IMR-90 (cell line): Measurements from ENCODE around the gene RAN. TPM values are rescaled to one million over a fixed set of nuclear protein-coding genes. Genes with fewer than 3 reads are reported as not detected.
A peak's percentile ranks its signal among the peaks of the same experiment; 100 is the strongest.
"Not testable (repeated sequence)": the region's sequence is repeated elsewhere in the genome, so short reads cannot be mapped to it uniquely, and the experiment has no call there.

Source experiments
- ATAC-seq: fragments of 200-7000 bp; cut with Tn5 transposase; 2 replicates; pipeline ENCODE4 v1.9.1; 2020; ENCODE audit warnings: low read depth, mild to moderate bottlenecking, moderate library complexity
- BruUV-seq: library from RNA; stranded (reverse); fragments of 400-500 nt; replicated peaks from 2 replicates; lab custom pipeline; 2021; lab: Mats Ljungman, UMichigan
- CTCF ChIA-PET: fragments of 300-600 bp; formaldehyde crosslinking; extraction: SDS; loops from one replicate; lab custom pipeline; 2021; ENCODE audit warnings: antibody characterized with exemption; lab: Yijun Ruan, JAX
- POLR2A ChIA-PET: fragments of 300-600 bp; sonication (Branson Sonifier 250); formaldehyde crosslinking; loops from one replicate; lab custom pipeline; 2022; ENCODE audit warnings: antibody characterized with exemption; ENCODE audit not compliant: unreplicated experiment; lab: Charles Lee
- DNase-seq: peaks from one replicate; pipeline ENCODE4 v3.0.0; 2013
- H2AFZ ChIP-seq: replicated peaks from 2 replicates; pipeline ENCODE3; 2013; ENCODE audit warnings: low read length, mild to moderate bottlenecking; ENCODE audit not compliant: poor library complexity
- H2AK5ac ChIP-seq: 2 replicates; pipeline ENCODE4 v1.6.1; 2013; ENCODE audit warnings: low read depth, low read length, inconsistent platforms
- H2AK9ac ChIP-seq: replicated peaks from 2 replicates; pipeline ENCODE3; 2013; ENCODE audit warnings: mild to moderate bottlenecking, low read depth, low read length, moderate library complexity; ENCODE audit not compliant: poor library complexity
- H2BK120ac ChIP-seq: 2 replicates; pipeline ENCODE4 v1.6.1; 2013; ENCODE audit warnings: low read depth, low read length, inconsistent platforms
- H2BK15ac ChIP-seq: 3 replicates; pipeline ENCODE4 v1.6.1; 2013; ENCODE audit warnings: low read depth, low read length, inconsistent platforms
- H2BK20ac ChIP-seq: 2 replicates; pipeline ENCODE4 v1.6.1; 2013; ENCODE audit warnings: low read depth, mild to moderate bottlenecking, inconsistent platforms, low read length, moderate library complexity
- H2BK5ac ChIP-seq: 2 replicates; pipeline ENCODE4 v1.6.1; 2013; ENCODE audit warnings: mild to moderate bottlenecking, low read depth, low read length, inconsistent platforms; ENCODE audit not compliant: poor library complexity, severe bottlenecking
- H3K14ac ChIP-seq: replicated peaks from 2 replicates; pipeline ENCODE4 v1.6.1; 2013; ENCODE audit warnings: low read depth, low read length, inconsistent platforms
- H3K18ac ChIP-seq: 2 replicates; pipeline ENCODE4 v1.6.1; 2013; ENCODE audit warnings: low read depth, low read length, control low read depth
- H3K23ac ChIP-seq: 2 replicates; pipeline ENCODE4 v1.6.1; 2013; ENCODE audit warnings: low read depth, low read length, inconsistent platforms
- H3K27ac ChIP-seq: 2 replicates; pipeline ENCODE4 v1.5.1; 2013; ENCODE audit warnings: mild to moderate bottlenecking, control low read depth, low read length; ENCODE audit not compliant: insufficient read depth
- H3K27me3 ChIP-seq: 2 replicates; pipeline ENCODE4 v1.6.1; 2013; ENCODE audit warnings: low read length; ENCODE audit not compliant: control insufficient read depth, insufficient read depth
- H3K36me3 ChIP-seq: 2 replicates; pipeline ENCODE4 v1.6.1; 2013; ENCODE audit warnings: low read length, mixed read lengths; ENCODE audit not compliant: control insufficient read depth, insufficient read depth
- H3K4ac ChIP-seq: 2 replicates; pipeline ENCODE4 v1.6.1; 2013; ENCODE audit warnings: low read depth, low read length, inconsistent platforms
- H3K4me1 ChIP-seq: 2 replicates; pipeline ENCODE4 v1.6.1; 2013; ENCODE audit warnings: low read length, mixed read lengths; ENCODE audit not compliant: control insufficient read depth, insufficient read depth
- H3K4me2 ChIP-seq: 2 replicates; pipeline ENCODE4 v1.6.1; 2013; ENCODE audit warnings: low read depth, mild to moderate bottlenecking, control low read depth, low read length, moderate library complexity
- H3K4me3 ChIP-seq: 2 replicates; pipeline ENCODE4 v1.5.1; 2013; ENCODE audit warnings: low read depth, mild to moderate bottlenecking, control low read depth, low read length, moderate library complexity; ENCODE audit not compliant: insufficient read depth
- H3K56ac ChIP-seq: 2 replicates; pipeline ENCODE4 v1.6.1; 2013; ENCODE audit warnings: low read length, inconsistent platforms; ENCODE audit not compliant: insufficient read depth; ENCODE audit errors: extremely low read depth
- H3K79me1 ChIP-seq, 2 experiments: 2 replicates each; pipeline ENCODE4 v1.6.1; 2013; ENCODE audit warnings: low read length in 2 of 2, inconsistent platforms in 1 of 2, low read depth in 1 of 2
- H3K9ac ChIP-seq: 2 replicates; pipeline ENCODE4 v1.6.1; 2013; ENCODE audit warnings: low read depth, low read length, control low read depth
- H3K9me1 ChIP-seq: 2 replicates; pipeline ENCODE4 v1.6.1; 2013; ENCODE audit warnings: low read length, inconsistent platforms; ENCODE audit not compliant: insufficient read depth
- H3K9me3 ChIP-seq: 2 replicates; pipeline ENCODE4 v1.6.1; 2013; ENCODE audit warnings: low read length; ENCODE audit not compliant: control insufficient read depth, insufficient read depth
- H4K20me1 ChIP-seq: 2 replicates; pipeline ENCODE4 v1.6.1; 2013; ENCODE audit warnings: low read length, inconsistent platforms; ENCODE audit not compliant: insufficient read depth
- H4K5ac ChIP-seq: 2 replicates; pipeline ENCODE4 v1.6.1; 2013; ENCODE audit warnings: mild to moderate bottlenecking, low read depth, low read length, control low read depth
- H4K8ac ChIP-seq, 2 experiments: 2 replicates each; pipeline ENCODE4 v1.6.1; 2013; ENCODE audit warnings: low read depth in 2 of 2, low read length in 2 of 2, control low read depth in 1 of 2, inconsistent platforms in 1 of 2
- H4K91ac ChIP-seq: 2 replicates; pipeline ENCODE4 v1.6.1; 2013; ENCODE audit warnings: low read depth, low read length, inconsistent platforms; ENCODE audit not compliant: insufficient read depth
- CEBPB ChIP-seq: IDR thresholded peaks from 2 replicates; pipeline ENCODE4 v1.6.1; 2012; ENCODE audit warnings: low read depth, low read length, improper control_type of control experiment
- CTCF ChIP-seq: conservative IDR thresholded peaks from 2 replicates; pipeline ENCODE4 v1.5.1; 2012; ENCODE audit warnings: mild to moderate bottlenecking, low read depth, low read length, improper control_type of control experiment
- MAFK ChIP-seq: IDR thresholded peaks from 2 replicates; pipeline ENCODE4 v1.6.1; 2012; ENCODE audit warnings: low read depth, low read length, improper control_type of control experiment
- MXI1 ChIP-seq: IDR thresholded peaks from 2 replicates; pipeline ENCODE4 v1.6.1; 2012; ENCODE audit warnings: low read depth, mild to moderate bottlenecking, low read length, moderate library complexity, borderline replicate concordance
- RFX5 ChIP-seq: IDR thresholded peaks from 2 replicates; pipeline ENCODE4 v1.8.0; 2012; ENCODE audit warnings: low read depth, mild to moderate bottlenecking, low read length, moderate library complexity
- WGBS, 2 experiments: methylation state at CpG; one replicate each; pipeline versions ENCODE4 v1.1.5 to v1.1.7; 2013; ENCODE audit warnings: missing lambda C conversion rate in 2 of 2; ENCODE audit not compliant: insufficient read length in 1 of 2; ENCODE audit errors: extremely low coverage in 2 of 2; 5-methylcytosine and 5-hydroxymethylcytosine counted together
- dilution Hi-C: fragments of 300-500 bp; cut with HindIII; formaldehyde crosslinking; loops from one replicate; pipeline ENCODE4 v1.14.3; 2018; ENCODE audit warnings: low sequenced_read_pairs; ENCODE audit not compliant: unreplicated experiment
- in situ Hi-C: fragments of 300-500 bp; cut with MboI; formaldehyde crosslinking; loops from 3 replicates; pipeline ENCODE4 v1.14.3; 2019; ENCODE audit warnings: low sequenced_read_pairs, inconsistent platforms, mixed read lengths
- intact Hi-C: fragments of 100-400 bp; cut with micrococcal nuclease; formaldehyde crosslinking; loops from 2 replicates; pipeline ENCODE4 v1.10.0; 2022
- polyA plus RNA-seq, 3 experiments: library from polyadenylated mRNA; depleted of rRNA; stranded (reverse); fragments of >200 nt; gene quantifications; 2 replicates each; pipeline ENCODE4 v1.2.3, GENCODE V29; 2012; ENCODE audit warnings: low replicate concordance in 1 of 3
- total RNA-seq: library from RNA; depleted of rRNA; stranded (reverse); fragments of >200 nt; gene quantifications from 2 replicates; pipeline ENCODE4 v1.2.3, GENCODE V29; 2012

Gene RAN
- total and polyA plus RNA-seq, 2 of the 4 experiments (the other 2 are of a cell fraction), result 910 to 984 TPM

DNA sequence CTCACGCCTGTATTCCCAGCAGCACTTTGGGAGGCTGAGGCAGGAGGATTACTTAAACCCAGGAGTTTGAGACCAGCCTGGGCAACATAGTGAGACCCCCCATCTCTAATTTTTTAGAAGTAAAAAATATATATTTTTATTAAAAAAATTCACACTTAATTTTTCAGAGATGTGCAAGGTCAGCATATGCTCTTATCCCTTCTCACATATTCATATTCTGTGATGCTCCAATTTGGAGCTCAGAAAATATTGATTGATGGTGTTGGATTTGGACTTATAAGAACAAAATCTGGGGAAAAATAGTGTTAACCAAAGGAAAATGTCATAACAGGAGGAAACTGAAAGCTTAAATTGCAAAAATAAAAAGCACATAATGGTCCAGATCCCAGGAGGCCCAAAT, 9.7 kb downstream of the RAN start:
- POLR2A ChIA-PET, result no interaction called here
- Histone ChIP-seq H3K79me1 (peaks cover 0 to 2% of the 10 kb centered on the region in 2 experiments; a peak in 1 of 4 replicates), H4K91ac (no peak overlapping the region), H3K9me1 (peaks cover 6% of the 10 kb centered on the region; the same call in 1 of the 2 replicates), H3K4ac (no peak overlapping the region), H3K27me3 (no peaks in the 10 kb centered on the region), H3K4me2 (no peak overlapping the region), H2BK5ac (no peak overlapping the region), H3K14ac (no peak overlapping the region), H2BK20ac (no peak overlapping the region), H2BK15ac (no peak overlapping the region), H3K4me3 (no peak overlapping the region), H4K20me1 (peaks cover 7% of the 10 kb centered on the region; the same call in 1 of the 2 replicates), H4K5ac (no peak overlapping the region), H3K23ac (no peak overlapping the region), H3K9ac (no peak overlapping the region), H2AK9ac (no peak overlapping the region), H4K8ac (no peak overlapping the region), H3K9me3 (no peaks in the 10 kb centered on the region), H3K56ac (no peak overlapping the region), H2AFZ (no peak overlapping the region), H2AK5ac (no peak overlapping the region), H3K4me1 (no peaks in the 10 kb centered on the region), H3K36me3 (no peaks in the 10 kb centered on the region; the same call in 1 of the 2 replicates), H3K27ac (no peak overlapping the region), H2BK120ac (no peak overlapping the region), H3K18ac (no peak overlapping the region)
- WGBS, 2 experiments, result no CpG with 5 or more reads among the region's 1 CpG
- CTCF ChIA-PET, result no interaction called here
- no TSS peak for BruUV-seq
- TF ChIP-seq CEBPB (no peak), RFX5 (no peak), CTCF (no peak), MXI1 (no peak), MAFK (peak; percentile 77)
- no peak for DNase-seq
- dilution Hi-C loops, result no loop called here
- ATAC-seq, result no peak
- intact Hi-C loops, result no loop called here
- in situ Hi-C loops, result no loop called here

GRCh38 chr12:130887190-130887589, 15.3 kb downstream of the RAN start:
- H3K79me1 ChIP-seq, in situ Hi-C loops, DNase-seq, H2BK15ac ChIP-seq, H2BK5ac ChIP-seq, H4K91ac ChIP-seq, H2AK5ac ChIP-seq, H2AK9ac ChIP-seq, CTCF ChIA-PET, dilution Hi-C loops, H2AFZ ChIP-seq, H3K4me3 ChIP-seq, H2BK120ac ChIP-seq, H3K4me2 ChIP-seq, H3K9me3 ChIP-seq, H3K9ac ChIP-seq, H3K9me1 ChIP-seq, H3K23ac ChIP-seq, H2BK20ac ChIP-seq, H4K5ac ChIP-seq, H3K56ac ChIP-seq, intact Hi-C loops, H4K8ac ChIP-seq, ATAC-seq, H4K20me1 ChIP-seq, H3K36me3 ChIP-seq, H3K4me1 ChIP-seq, H3K27me3 ChIP-seq, H3K4ac ChIP-seq, H3K18ac ChIP-seq, H3K14ac ChIP-seq, BruUV-seq, POLR2A ChIA-PET, H3K27ac ChIP-seq: not testable (repeated sequence)
- no CpG with 5 or more reads among the region's 17 CpGs for WGBS, 2 experiments
